GM23338 (cell line): ENCODE data around the gene CSNK1E. TPM values are rescaled to one million over a fixed set of nuclear protein-coding genes. Genes with fewer than 3 reads are reported as not detected.
"Not testable (repeated sequence)": the region's sequence is repeated elsewhere in the genome, so short reads cannot be mapped to it uniquely, and the experiment has no call there.

Experiments used
- ATAC-seq: fragments of 200-7000 bp; cut with Tn5 transposase; 3 replicates; pipeline ENCODE4 v1.9.1; 2020
- DNase-seq: peaks from one replicate; pipeline ENCODE4 v3.0.0-alpha.2; 2015; ENCODE audit warnings: low spot score
- H2AFZ ChIP-seq: fragments of 200-600 bp; sonication (generic); 2 replicates; pipeline ENCODE4 v1.8.0; 2016; ENCODE audit warnings: antibody characterized with exemption, mild to moderate bottlenecking, moderate library complexity
- H3F3A ChIP-seq: fragments of 200-600 bp; sonication (generic); replicated peaks from 2 replicates; pipeline ENCODE4 v1.8.0; 2017; ENCODE audit warnings: antibody characterized with exemption, mixed run types, low read depth
- H3K27ac ChIP-seq: fragments of 200-600 bp; sonication (generic); 2 replicates; pipeline ENCODE4 v1.6.1; 2016; ENCODE audit warnings: low read depth
- H3K27me3 ChIP-seq: fragments of 200-600 bp; sonication (generic); 2 replicates; pipeline ENCODE4 v1.8.0; 2016; ENCODE audit warnings: mild to moderate bottlenecking, mixed run types, moderate library complexity; ENCODE audit not compliant: insufficient read depth
- H3K36me3 ChIP-seq: fragments of 200-600 bp; sonication (generic); 2 replicates; pipeline ENCODE4 v1.8.0; 2016; ENCODE audit warnings: mild to moderate bottlenecking; ENCODE audit not compliant: insufficient read depth
- H3K4me1 ChIP-seq: fragments of 200-600 bp; sonication (generic); 2 replicates; pipeline ENCODE4 v1.8.0; 2016; ENCODE audit warnings: mild to moderate bottlenecking, moderate library complexity; ENCODE audit not compliant: insufficient read depth
- H3K4me2 ChIP-seq: fragments of 200-600 bp; sonication (generic); 2 replicates; pipeline ENCODE4 v1.7.1; 2017; ENCODE audit warnings: mixed run types
- H3K4me3 ChIP-seq: fragments of 200-600 bp; sonication (generic); 2 replicates; pipeline ENCODE4 v1.6.1; 2016; ENCODE audit warnings: mixed run types
- H3K79me2 ChIP-seq: fragments of 200-600 bp; sonication (generic); replicated peaks from 2 replicates; pipeline ENCODE4 v1.8.0; 2017; ENCODE audit warnings: mild to moderate bottlenecking; ENCODE audit not compliant: insufficient read depth
- H3K9me2 ChIP-seq: fragments of 200-600 bp; sonication (generic); 2 replicates; pipeline ENCODE4 v1.8.0; 2017; ENCODE audit not compliant: insufficient read depth
- H4K20me1 ChIP-seq: fragments of 200-600 bp; sonication (generic); replicated peaks from 2 replicates; pipeline ENCODE4 v1.8.0; 2017; ENCODE audit warnings: mild to moderate bottlenecking; ENCODE audit not compliant: insufficient read depth
- H3K27ac Mint-ChIP-seq: 2 replicates; pipeline ENCODE4 v1.8.0; 2020; ENCODE audit warnings: inconsistent platforms, mild to moderate bottlenecking, moderate library complexity, mixed read lengths
- H3K27me3 Mint-ChIP-seq: 3 replicates; pipeline ENCODE4 v1.8.0; 2022; ENCODE audit warnings: low read depth, mild to moderate bottlenecking, moderate library complexity, mixed read lengths, inconsistent platforms; ENCODE audit not compliant: insufficient read depth, poor library complexity
- H3K36me3 Mint-ChIP-seq: 3 replicates; pipeline ENCODE4 v1.8.0; 2021; ENCODE audit warnings: low read depth, mild to moderate bottlenecking, inconsistent platforms, moderate library complexity, mixed read lengths
- H3K4me1 Mint-ChIP-seq: 3 replicates; pipeline ENCODE4 v1.8.0; 2020; ENCODE audit warnings: mild to moderate bottlenecking, inconsistent platforms, mixed read lengths
- H3K4me3 Mint-ChIP-seq: 3 replicates; pipeline ENCODE4 v1.8.0; 2021; ENCODE audit warnings: moderate library complexity, mild to moderate bottlenecking, inconsistent platforms, mixed read lengths
- H3K9me3 Mint-ChIP-seq: 3 replicates; pipeline ENCODE4 v1.8.0; 2020; ENCODE audit warnings: moderate library complexity, mild to moderate bottlenecking, inconsistent platforms, mixed read lengths
- polyA plus RNA-seq: library from polyadenylated mRNA; unstranded; fragments of >200 nt; fragmentation: Nextera tagmentation; extraction: Ambion mirVana; gene quantifications from 2 replicates; pipeline ENCODE4 v1.2.1, GENCODE V29; 2016
- total RNA-seq: library from RNA; depleted of rRNA; stranded (reverse); fragments of >200 nt; shearing (Covaris generic); gene quantifications from 2 replicates; pipeline ENCODE4 v1.2.3, GENCODE V29; 2014

The CSNK1E gene
- total and polyA plus RNA-seq, 2 experiments from 2014 or later, result 180 to 259 TPM

DNA sequence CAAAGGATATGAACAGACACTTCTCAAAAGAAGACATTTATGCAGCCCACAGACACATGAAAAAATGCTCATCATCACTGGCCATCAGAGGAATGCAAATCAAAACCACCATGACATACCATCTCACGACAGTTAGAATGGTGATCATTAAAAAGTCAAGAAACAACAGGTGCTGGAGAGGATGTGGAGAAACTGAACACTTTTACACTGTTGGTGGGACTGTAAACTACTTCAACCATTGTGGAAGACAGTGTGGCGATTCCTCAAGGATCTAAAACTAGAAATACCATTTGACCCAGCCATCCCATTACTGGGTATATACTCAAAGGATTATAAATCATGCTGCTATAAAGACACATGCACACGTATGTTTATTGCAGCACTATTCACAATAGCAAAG is 48.6 kb upstream of the CSNK1E start:
- H3F3A ChIP-seq, H3K4me3 ChIP-seq, H3K4me3 Mint-ChIP-seq, H2AFZ ChIP-seq, H3K4me1 Mint-ChIP-seq, H3K9me2 ChIP-seq, H3K27me3 Mint-ChIP-seq, H3K27me3 ChIP-seq, H3K27ac ChIP-seq, H3K9me3 Mint-ChIP-seq, DNase-seq, H3K36me3 ChIP-seq, H4K20me1 ChIP-seq, H3K4me2 ChIP-seq, ATAC-seq, H3K27ac Mint-ChIP-seq, H3K4me1 ChIP-seq: not testable (repeated sequence)
- H3K79me2 ChIP-seq, result peaks cover 11% of the 10 kb centered on the region
- H3K36me3 Mint-ChIP-seq, result peaks cover 37% of the 10 kb centered on the region

DNA sequence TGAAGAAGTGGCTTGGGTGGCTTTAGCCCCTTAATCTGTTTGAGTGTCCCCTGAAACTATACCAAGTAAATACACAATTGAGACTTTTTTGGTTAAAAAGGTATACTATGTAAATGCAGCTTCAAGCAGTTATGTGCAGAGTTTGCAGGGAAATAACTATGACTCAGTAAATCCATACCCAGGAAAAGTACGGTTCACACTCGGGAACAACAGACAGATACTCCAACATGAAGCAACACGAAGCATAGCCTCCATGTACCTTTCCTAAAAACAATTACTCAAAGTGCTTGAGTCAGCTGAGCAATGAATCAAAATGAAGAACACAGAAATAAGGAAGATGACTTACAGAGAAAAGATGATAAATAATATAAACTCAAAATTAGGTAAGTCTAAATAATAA is 47.9 kb upstream of the CSNK1E start:
- not testable (repeated sequence) for H3K27me3 Mint-ChIP-seq, H3K4me2 ChIP-seq, H3K4me1 ChIP-seq, H3K36me3 ChIP-seq, H3K27ac ChIP-seq, DNase-seq, H3K9me3 Mint-ChIP-seq, H3F3A ChIP-seq, H3K4me3 ChIP-seq, H3K9me2 ChIP-seq, H3K4me3 Mint-ChIP-seq, H4K20me1 ChIP-seq, ATAC-seq, H2AFZ ChIP-seq, H3K27me3 ChIP-seq, H3K4me1 Mint-ChIP-seq, H3K27ac Mint-ChIP-seq
- H3K79me2 ChIP-seq, result peaks cover 11% of the 10 kb centered on the region
- peaks cover 35% of the 10 kb centered on the region for H3K36me3 Mint-ChIP-seq

DNA sequence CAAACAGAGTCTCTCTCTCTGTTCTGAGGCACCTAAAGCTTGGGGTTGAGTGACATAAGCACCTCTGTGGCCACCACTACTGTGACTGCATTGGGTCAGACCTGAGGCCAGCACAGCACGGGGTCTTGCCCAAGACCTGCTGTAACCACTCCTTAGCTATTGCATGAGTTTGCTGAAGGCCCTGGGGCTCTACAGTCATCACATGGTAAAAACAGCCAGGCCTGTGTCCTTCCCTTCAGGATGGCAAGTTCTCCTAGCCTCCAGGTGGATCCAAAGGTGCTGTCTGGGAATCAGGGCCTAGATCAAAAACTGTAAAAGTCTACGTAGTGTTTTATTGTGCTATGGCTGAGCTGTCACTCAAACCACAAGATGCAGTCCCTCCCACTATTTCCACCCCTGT is 43.3 kb upstream of the CSNK1E start:
- not testable (repeated sequence) for H3K4me3 Mint-ChIP-seq, H3K36me3 ChIP-seq, H4K20me1 ChIP-seq, H3K27me3 ChIP-seq, H3K27ac ChIP-seq, H3K27me3 Mint-ChIP-seq, H3K9me2 ChIP-seq, H3F3A ChIP-seq, H2AFZ ChIP-seq, ATAC-seq, H3K27ac Mint-ChIP-seq, H3K9me3 Mint-ChIP-seq, H3K4me2 ChIP-seq, H3K79me2 ChIP-seq, DNase-seq, H3K4me3 ChIP-seq
- H3K4me1 ChIP-seq, result peaks cover 10% of the 10 kb centered on the region; the same call in 1 of the 2 replicates
- H3K36me3 Mint-ChIP-seq, result peaks cover 36% of the 10 kb centered on the region
- peaks cover 11% of the 10 kb centered on the region; the same call in 2 of the 3 replicates for H3K4me1 Mint-ChIP-seq

DNA sequence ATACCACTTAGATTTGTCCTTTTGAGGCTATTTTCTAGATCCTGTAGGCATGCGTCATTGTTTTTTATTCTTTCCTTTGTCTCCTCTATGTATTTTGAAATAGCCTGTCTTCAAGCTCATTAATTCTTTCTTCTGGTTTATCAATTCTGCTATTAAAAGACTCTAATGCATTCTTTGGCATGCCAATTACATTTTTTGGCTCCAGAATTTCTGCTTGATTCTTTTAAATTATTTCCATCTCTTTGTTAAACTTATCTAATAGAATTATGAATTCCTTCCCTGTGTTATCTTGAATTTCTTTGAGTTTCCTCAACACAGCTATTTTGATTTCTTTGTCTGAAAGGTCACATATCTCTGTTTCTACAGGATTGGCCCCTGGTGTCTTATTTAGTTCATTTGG is 42.6 kb upstream of the CSNK1E start:
- H3K27me3 Mint-ChIP-seq, H3K9me3 Mint-ChIP-seq: not testable (repeated sequence)

DNA sequence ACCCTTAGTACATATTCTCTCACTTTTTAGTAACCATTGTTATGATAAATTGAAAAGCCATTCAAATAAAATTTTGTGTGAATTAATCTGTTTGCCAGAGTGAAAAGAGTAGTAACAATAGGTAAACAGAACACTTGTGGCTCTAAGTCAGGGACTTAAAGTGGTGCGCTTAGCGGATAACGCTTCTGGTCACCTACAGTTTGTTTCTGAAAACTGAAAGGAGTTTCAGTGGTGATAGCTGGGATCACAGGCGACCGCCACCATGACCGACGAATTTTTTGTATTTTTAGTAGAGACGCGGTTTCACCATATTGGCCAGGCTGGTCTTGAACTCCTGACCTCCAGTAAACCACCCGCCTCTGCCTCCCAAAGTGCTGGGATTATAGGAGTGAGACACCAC is 40.7 kb upstream of the CSNK1E start:
- H3K27ac Mint-ChIP-seq, H3K36me3 ChIP-seq, H4K20me1 ChIP-seq, H3K9me3 Mint-ChIP-seq, H3K4me3 Mint-ChIP-seq, H2AFZ ChIP-seq, DNase-seq, H3K4me2 ChIP-seq, H3K79me2 ChIP-seq, H3K27me3 Mint-ChIP-seq, H3K9me2 ChIP-seq, H3K27me3 ChIP-seq, H3K27ac ChIP-seq, ATAC-seq, H3K4me3 ChIP-seq: not testable (repeated sequence)
- peaks cover 24% of the 10 kb centered on the region for H3K36me3 Mint-ChIP-seq
- peaks cover 18% of the 10 kb centered on the region for H3K4me1 Mint-ChIP-seq
- Histone ChIP-seq H3K4me1 (peaks cover 10% of the 10 kb centered on the region; the same call in 1 of the 2 replicates), H3F3A (peaks cover 26% of the 10 kb centered on the region)

More for the DNA sequence above, 42.6 kb upstream of the CSNK1E start:
- H3K27ac Mint-ChIP-seq, ATAC-seq, H3K27ac ChIP-seq, H3K4me3 Mint-ChIP-seq, H4K20me1 ChIP-seq, H3K27me3 ChIP-seq, DNase-seq, H3K4me2 ChIP-seq, H3K4me3 ChIP-seq, H2AFZ ChIP-seq, H3K79me2 ChIP-seq, H3K9me2 ChIP-seq, H3K36me3 ChIP-seq: not testable (repeated sequence)
- peaks cover 11% of the 10 kb centered on the region; the same call in 2 of the 3 replicates for H3K4me1 Mint-ChIP-seq
- H3K4me1 ChIP-seq, result peaks cover 10% of the 10 kb centered on the region; the same call in 1 of the 2 replicates
- peaks cover 34% of the 10 kb centered on the region for H3K36me3 Mint-ChIP-seq
- peaks cover 13% of the 10 kb centered on the region; the same call in 1 of the 2 replicates for H3F3A ChIP-seq
